ENCODE data around the gene STX11. TPM values are rescaled to one million over a fixed set of nuclear protein-coding genes. Genes with fewer than 3 reads are reported as not detected.
A peak's percentile ranks its signal among the peaks of the same experiment; 100 is the strongest.

STX11 gene
- total and polyA plus RNA-seq, 12 donors = 4.8 to 15.9 (median 8.8) TPM

DNA sequence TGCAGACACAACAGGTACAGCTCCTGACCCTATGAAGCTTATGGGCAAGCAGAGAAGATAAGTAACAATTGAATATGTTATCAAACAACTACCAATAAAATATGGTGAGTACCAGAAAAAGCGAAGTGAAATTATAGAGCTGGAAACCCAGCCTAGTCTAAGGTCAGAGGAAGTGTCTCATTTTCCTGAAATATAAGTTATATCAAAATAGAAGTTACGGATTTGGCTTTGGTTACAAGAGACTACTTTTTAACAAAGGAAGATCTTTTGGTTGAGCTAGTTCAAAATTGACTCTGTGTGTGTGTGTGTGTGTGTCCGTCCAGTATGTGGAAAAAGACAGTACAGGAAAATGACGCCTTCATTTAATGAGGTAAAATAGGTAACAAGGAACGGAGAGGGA, 8.9 kb downstream of the STX11 start:
- intact Hi-C loops (cut with DNase I) = loop anchor here in 1 of 10 donors (10.0 kb wide), 1 partner anchor 56 kb away; no protein-coding TSS in a partner anchor
- Histone ChIP-seq H3K27me3 (no peaks in the 10 kb centered on the region), H3K9me3 (no peaks in the 10 kb centered on the region), H3K4me1 (peaks cover 8 to 84% (median 35%) of the 10 kb centered on the region in 9 donors), H3K36me3 (no peaks in the 10 kb centered on the region), H3K27ac (peak overlapping the region in 8 of 10 donors; percentile 14 to 76 (median 52)), H3K4me3 (peak overlapping the region in 2 of 10 donors; percentile 2 to 11)
- DNase-seq (no peak), ATAC-seq (peak in 5 of 8 donors; percentile 27 to 72 (median 48))
- TF ChIP-seq, protein P1, sequence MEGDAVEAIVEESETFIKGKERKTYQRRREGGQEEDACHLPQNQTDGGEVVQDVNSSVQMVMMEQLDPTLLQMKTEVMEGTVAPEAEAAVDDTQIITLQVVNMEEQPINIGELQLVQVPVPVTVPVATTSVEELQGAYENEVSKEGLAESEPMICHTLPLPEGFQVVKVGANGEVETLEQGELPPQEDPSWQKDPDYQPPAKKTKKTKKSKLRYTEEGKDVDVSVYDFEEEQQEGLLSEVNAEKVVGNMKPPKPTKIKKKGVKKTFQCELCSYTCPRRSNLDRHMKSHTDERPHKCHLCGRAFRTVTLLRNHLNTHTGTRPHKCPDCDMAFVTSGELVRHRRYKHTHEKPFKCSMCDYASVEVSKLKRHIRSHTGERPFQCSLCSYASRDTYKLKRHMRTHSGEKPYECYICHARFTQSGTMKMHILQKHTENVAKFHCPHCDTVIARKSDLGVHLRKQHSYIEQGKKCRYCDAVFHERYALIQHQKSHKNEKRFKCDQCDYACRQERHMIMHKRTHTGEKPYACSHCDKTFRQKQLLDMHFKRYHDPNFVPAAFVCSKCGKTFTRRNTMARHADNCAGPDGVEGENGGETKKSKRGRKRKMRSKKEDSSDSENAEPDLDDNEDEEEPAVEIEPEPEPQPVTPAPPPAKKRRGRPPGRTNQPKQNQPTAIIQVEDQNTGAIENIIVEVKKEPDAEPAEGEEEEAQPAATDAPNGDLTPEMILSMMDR (IDR thresholded peaks at IDR 0.05) = no peak
- WGBS, 2 donors = 54 to 60% methylated on average over 5 of the region's 5 CpGs

DNA sequence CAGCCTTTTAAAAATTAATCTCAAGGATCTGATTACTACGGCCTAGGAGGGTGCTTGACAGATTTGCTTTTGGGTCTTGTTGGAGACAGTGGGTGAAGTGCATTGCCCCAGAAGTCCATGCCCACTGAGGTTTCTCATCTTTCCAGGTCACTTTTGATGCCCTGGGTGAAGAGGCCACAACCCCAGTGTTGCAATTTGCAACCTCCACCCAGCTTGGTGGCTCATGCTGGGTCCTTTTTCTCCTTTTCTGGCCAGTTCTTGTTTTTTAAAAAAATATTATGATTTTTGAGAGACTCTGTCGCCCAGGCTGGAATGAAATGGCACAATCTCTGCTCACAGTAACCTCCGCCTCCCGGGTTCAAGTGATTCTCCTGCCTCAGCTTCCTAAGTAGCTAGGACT, 9.4 kb downstream of the STX11 start:
- intact Hi-C loops (cut with DNase I) = loop anchor here in 1 of 10 donors (10.0 kb wide), 1 partner anchor 55 kb away; no protein-coding TSS in a partner anchor

DNA sequence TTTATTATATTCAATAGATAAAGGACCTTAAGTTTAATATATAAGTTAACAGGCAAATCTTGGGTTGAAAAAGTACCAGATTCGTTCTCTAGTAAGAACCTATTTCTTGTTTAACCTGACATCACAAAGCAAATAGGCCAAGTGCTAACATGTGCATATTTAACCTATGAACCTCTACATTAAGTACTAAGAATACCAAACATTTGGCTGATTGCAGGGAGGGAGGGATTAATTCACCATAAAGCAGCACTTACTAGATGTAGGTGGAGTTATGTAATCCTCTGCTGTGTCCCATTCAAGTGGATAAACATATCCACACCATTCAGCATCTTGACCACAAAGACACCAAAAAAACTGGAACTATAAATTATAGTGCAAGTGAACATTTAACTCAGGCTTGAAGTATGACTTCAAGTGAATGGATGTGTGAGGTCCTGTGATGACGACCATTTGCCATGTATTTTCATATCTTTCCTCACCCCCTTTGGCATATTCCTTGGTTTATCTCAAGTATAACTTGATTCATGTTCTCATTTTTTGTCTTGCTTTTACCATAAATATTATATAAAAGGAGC, 10.2 kb downstream of the STX11 start:
- Histone ChIP-seq H3K4me3 (no peak overlapping the region), H3K36me3 (no peaks in the 10 kb centered on the region), H3K4me1 (peaks cover 8 to 72% (median 35%) of the 10 kb centered on the region in 9 donors), H3K9me3 (no peaks in the 10 kb centered on the region), H3K27me3 (no peaks in the 10 kb centered on the region), H3K27ac (peak overlapping the region in 2 of 10 donors; percentile 49 to 76)
- WGBS, 2 donors = 55 to 75% methylated on average over 2 of the region's 2 CpGs
- no peak for ATAC-seq
- TF ChIP-seq, protein P1 (IDR thresholded peaks at IDR 0.05) = no peak
- intact Hi-C loops (cut with DNase I) = no loop called here
- no peak for DNase-seq

More for the DNA sequence above, 9.4 kb downstream of the STX11 start:
- peak overlapping the region in 6 of 10 donors; percentile 4 to 76 (median 34) for H3K27ac ChIP-seq
- TF ChIP-seq, protein P1 (IDR thresholded peaks at IDR 0.05) = no peak
- H3K36me3 ChIP-seq = no peaks in the 10 kb centered on the region
- H3K27me3 ChIP-seq = no peaks in the 10 kb centered on the region
- ATAC-seq (no peak), DNase-seq (no peak)
- H3K9me3 ChIP-seq = no peaks in the 10 kb centered on the region
- H3K4me1 ChIP-seq = peaks cover 8 to 79% (median 35%) of the 10 kb centered on the region in 9 donors
- no peak overlapping the region for H3K4me3 ChIP-seq
- 82 to 85% methylated on average over 4 of the region's 4 CpGs for WGBS, 2 donors

DNA sequence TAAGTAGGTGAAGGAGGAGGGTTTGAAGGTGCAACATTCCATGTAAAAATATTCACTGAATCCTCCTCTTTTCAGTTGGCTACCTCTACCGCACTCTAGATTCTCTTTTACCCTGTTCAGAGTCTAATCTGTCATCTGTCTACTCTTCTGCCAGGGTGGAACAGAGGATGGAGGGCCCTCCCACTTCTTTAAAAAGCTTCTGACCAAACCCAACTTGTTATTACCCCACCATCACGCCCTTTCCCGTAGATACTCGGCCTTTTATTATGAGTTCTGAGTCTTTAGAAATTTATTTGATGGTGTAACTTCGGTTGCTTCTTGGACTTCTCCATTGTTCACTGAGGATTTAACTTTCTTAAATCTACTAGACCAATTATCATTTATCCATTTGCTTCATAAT, 11.7 kb downstream of the STX11 start:
- Histone ChIP-seq H3K9me3 (no peaks in the 10 kb centered on the region), H3K4me3 (no peak overlapping the region), H3K36me3 (no peaks in the 10 kb centered on the region), H3K27ac (peak overlapping the region in 1 of 10 donors; percentile 52), H3K27me3 (no peaks in the 10 kb centered on the region), H3K4me1 (peaks cover 8 to 64% (median 30%) of the 10 kb centered on the region in 9 donors)
- DNase-seq = no peak
- ATAC-seq = no peak
- TF ChIP-seq, protein P1 (IDR thresholded peaks at IDR 0.05) = no peak
- 85 to 90% methylated on average over 5 of the region's 5 CpGs for WGBS, 2 donors
- intact Hi-C loops (cut with DNase I) = no loop called here
